GM18499 (cell line): Measurements from ENCODE around the gene EIF4B.

Source experiments
- ATAC-seq: cut with Tn5 transposase; IDR thresholded peaks from one replicate; pipeline ENCODE4 v1.9.1; 2021; ENCODE audit warnings: moderate number of reproducible peaks; ENCODE audit not compliant: insufficient read depth, unreplicated experiment

The EIF4B gene

DNA sequence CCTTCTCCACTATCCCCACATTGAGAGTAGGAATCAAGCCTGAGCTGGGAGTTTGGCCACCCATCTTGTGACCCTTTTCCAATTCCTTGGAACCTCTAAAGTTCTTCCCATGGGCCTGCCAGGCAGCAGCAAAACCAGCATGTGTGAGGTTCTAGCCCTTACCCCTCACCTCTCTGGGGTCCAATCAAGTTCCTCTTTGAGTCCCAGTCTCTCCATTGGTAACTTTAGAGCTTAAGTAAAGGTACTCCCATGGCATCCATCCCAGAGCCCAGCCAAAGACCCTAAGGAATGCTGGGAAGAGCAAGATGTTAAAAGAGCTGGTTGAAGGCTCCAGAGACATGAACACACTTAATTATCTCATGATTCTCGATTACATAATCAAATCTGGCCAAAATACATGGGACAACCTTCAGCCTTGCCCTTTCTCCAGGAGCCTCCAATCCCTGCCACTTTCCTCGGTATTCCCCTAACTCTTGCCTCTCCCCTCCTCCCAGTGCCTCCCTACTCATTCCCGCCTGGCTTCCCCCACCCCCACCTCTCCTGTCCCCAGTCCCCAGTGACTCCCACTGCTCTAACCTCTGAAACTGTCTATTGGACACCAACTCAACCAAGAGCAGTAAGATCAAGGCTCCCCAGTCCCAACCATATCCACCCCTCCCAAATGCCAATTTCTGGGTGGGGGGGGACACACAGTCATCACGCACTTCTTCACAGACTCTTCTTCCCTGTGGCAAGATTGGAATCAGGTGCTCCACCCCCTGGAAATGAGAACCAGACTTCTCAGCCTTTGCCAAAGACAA lies 38.8 kb downstream of the EIF4B start:
- no peak for ATAC-seq

DNA sequence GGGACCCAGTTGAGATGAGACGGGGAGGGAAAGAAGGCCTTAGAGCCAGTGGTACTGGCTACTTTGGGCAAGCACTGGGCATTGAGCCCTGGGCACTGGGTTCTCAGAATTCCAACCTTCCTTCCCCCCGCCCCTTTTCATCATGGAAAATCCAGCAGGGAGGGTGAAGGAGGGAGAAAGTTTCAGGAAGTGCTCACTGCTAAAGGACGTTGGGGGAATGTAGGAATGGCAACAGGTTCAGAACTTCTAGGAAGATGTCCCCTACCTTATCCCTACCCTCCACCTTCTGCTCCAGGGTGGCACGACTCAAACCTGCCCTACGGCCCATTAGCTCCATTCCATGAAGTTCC lies 39.4 kb downstream of the EIF4B start:
- ATAC-seq = no peak

DNA sequence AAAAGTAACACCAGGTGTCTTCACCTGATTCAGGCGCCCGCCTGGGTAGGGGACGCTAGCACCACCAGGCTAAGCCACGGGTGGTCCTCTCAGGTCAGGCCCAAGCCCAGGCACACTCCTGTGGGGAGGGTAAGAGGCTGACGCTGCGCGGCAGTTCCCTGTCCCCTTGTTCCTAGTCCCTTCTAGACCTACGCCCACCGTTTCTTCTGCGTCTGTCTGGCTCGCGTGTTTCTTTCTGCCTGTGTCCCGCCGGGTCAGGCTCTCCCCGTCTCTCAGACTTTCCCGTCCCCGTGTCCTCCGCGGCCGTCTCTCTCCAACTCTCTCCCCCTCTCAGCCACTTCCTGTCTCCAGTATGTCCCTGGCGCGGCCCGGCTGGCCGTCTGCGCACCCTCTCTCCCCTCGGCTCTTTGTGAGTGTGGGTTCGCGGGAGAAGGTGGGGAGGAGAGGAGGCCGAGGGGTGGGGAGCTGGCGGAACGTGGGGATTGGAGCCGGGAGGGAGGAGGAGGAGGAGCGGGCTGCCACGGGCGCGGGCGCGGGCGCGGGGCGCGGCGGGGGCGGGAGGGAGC lies 40.5 kb downstream of the EIF4B start:
- no peak for ATAC-seq

DNA sequence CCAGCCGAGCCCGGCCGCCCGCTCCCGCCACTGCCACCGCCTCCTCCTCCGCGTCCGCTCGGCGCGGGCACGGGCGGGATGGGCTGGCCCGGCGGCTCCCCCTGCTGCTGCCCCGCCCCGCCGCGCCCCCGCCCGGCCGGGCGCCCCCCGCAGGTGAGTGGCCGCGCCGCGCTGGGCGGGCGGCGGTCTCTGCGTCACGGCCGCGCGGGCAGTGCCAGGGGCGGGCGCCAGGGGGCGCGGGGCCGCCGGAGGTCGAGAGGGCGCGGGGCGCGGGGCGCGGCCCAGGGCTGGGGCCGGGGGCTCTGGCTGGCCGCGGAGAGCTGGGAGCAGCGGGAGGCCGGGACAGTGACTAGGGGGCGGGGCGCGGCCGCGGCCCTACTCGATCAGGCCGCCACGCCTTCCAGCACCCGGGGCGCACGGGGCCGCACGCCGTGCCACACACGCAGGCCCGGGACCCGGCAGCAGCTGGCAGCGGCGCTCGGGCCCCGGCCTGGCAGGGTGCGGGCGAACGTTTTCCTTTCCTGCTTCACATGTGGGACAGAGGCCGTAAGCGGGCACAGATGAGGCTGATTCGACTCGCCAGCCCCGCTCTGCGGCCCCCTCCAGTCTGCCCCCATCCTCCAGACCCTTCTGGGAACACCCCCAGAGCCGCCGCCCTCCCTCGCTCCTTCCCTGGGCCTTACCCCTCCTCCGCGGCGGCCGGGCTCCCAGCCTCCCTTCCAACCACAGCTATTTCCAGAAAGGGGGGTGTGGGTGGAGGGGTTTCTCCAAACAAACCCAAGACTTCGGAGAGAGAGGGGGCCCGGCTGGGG lies 41.2 kb downstream of the EIF4B start:
- ATAC-seq = no peak

DNA sequence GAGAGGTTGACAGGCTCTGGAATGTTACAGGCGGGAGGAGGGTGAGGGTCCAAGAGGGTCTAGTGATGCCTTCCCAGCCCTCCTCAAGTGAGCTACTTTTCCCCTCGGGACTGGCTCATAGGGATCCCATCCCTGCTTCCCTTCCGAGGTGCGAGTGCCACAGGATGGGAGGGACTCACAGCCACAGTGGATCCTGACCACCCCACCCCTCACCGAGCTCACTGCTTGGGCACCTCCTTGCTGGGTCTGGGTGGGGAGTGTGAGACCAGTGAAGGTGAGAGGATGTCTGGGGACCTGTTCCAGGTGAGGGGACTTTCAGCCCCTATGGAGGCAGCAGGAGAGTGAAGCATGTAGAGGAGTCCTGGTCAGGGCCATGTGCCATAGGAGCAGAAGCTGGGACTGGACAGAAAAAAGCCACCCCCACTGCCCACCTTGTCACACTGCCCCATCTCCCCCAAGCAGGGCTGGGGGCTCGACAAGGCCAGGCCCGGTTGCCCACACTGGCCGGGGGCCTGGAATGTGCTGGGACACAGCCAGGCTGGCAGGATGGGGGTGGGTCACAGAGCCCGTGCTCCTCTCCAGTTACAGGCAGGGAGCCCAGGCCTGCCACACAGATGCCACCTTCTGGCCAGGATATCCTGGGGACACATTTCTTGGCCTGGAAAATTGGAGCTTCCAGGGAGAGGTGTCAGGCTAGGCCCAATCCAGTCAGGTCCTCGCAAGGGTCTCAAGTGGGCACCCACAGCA lies 42.0 kb downstream of the EIF4B start:
- ATAC-seq = no peak

DNA sequence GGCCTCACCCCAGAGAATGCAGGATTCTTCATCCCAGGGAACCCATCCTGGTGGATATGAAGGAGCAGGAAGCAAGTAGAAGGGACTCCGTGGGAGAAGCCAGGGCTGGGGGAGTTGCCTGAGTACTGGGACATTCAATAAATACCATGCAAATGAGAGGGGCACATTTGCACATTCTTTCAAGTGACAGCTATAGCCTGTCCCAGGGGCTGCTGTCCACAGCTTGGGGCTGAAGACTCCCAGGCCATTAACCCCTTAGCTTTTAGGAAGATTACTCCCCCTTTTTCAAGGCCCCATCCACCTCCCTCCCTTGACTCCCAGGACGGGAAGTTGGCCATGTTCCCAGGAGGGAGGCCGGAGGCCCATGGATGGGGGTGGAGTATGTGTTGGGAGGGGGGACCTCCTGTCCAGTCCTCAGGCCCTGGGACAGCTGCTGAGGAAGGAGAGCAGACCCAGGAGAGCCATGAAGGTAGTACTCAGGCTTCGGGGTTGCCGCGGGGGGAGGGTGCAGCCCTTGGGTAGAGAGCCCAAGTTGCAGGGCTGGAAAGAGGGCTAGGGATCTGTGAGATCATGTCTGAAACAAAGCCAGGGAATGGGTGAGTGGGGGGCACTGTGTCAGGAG lies 42.6 kb downstream of the EIF4B start:
- no peak for ATAC-seq

DNA sequence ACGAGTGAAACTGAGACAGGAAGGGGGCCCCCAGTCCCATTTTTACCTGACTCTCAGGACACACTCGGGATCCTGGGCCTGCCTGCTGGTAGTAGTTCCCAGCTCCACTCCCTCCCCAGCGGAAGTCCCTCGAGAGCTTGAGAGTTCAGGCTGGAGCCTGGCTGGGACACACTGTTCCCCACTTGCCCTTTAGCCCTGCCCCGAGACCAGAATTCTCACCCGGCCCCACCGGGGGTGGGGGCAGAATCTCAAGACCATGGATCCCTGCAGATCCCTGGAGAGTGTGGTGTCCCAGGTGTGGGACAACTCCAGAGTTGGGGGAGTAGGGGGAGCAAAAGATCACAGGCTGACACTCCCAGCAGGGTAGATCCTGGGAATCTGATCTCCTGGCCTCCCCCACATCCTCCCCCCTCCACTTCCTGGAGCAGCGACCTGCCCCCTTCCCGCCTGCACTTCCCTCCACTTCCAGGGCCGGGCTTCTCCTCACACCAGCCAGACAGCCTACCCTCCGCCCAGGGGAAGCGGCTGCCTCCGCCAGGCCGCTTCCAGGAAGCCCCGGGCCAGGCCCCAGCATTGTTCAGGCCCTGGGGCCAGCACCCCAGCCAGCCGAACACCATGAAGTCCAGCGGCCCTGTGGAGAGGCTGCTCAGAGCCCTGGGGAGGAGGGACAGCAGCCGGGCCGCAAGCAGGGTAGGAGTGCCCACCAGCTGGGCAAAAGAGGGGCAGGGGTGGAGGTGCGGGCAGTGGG lies 43.5 kb downstream of the EIF4B start, which contains the start of gene TNS2:
TNS2 (plus strand) TSS at position 495 of the 748 bp plus-strand sequence; CDS start at position 616, 121 bp downstream.
- no peak for ATAC-seq

DNA sequence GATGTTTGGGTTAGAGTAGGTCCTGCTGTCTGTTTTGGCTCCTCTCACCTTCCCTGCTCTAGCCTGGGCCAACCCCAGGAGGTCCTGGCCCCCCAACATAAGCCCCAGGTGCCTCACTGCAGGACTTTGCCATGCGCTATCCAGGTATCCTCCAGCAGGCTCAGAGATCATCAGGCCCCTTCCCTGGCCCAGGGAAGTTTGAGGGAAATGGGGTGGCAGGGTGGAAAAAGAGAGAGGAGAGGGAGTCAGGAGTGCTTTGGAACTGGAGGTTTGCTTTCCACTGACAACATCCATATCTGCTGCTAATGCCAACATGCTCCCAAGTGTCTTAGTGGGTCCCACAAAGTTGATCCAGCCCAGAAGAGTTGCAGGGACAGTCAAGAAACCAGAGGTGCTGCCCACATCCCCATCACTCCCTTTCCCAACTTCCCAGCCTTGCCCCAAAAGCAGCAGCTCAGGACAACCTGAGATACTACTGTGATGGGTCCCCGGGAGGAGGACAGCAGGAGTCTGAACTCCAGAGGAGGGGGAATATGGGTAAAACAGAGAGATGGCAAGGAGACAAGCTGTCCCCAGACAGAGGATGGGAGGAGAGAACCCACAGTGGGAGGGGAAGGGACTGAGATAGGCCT lies 44.3 kb downstream of the EIF4B start:
- ATAC-seq = no peak

DNA sequence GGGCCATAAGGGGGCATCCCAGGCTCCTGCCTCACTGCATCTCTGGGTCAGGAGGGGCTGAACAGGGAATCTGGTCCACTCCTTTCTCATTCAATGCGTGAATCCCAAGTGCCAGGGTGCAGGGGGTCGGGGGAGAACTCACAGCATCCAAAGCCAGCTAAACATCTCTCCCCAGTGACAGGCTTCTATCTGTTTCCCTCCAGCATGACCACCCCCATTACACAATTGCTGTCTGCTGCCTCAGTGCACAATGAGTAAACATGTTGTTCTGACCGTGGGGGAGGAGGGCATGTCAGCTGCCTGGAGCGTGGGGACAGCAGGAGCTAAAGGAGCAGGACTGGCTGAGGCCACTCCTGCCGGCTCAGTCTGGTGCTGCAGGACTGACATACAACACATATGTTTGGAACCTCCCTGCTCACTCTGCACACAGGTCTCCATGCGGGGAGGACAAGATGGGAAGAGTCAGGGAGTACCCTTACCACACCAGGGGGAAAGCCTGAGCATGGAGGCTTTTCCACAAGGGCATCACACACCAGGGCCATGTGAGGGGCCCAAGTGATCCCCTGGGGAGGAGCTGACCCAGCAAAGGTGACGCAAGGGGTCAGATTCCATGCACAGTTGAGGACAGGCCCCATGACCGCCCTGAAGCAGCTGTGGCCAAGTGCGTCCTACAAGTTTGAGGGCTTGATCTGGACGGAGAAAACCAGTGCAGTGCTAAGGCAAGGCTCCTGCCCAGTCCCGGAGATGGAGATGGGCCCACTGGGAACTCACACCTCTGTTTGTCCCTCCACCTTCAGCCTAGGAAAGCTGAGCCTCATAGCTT lies 45.0 kb downstream of the EIF4B start:
- ATAC-seq = no peak

DNA sequence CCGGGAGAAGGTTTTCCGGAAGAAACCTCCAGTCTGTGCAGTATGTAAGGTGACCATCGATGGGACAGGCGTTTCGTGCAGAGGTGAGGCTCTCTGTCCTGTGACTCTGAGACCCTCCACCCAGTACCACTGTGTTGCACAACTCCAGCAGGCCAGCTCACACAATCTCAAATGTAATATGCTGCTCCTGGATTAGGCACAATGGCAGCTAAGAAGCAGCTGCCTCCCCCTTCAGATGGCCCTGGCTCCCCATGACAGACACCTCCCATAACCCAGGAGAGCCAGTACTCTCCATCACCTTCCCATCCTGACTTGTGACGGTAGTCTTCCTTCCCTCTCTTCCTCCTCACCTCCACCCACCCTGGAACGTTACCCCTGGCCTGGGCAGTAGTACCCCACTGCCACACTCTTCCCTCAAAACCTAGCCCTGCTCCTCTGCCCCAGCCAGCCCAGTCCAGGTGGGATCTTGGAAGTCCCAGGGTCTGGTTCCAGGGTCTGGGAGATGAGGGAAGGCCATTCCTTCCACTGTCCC lies 45.7 kb downstream of the EIF4B start:
- ATAC-seq = no peak

DNA sequence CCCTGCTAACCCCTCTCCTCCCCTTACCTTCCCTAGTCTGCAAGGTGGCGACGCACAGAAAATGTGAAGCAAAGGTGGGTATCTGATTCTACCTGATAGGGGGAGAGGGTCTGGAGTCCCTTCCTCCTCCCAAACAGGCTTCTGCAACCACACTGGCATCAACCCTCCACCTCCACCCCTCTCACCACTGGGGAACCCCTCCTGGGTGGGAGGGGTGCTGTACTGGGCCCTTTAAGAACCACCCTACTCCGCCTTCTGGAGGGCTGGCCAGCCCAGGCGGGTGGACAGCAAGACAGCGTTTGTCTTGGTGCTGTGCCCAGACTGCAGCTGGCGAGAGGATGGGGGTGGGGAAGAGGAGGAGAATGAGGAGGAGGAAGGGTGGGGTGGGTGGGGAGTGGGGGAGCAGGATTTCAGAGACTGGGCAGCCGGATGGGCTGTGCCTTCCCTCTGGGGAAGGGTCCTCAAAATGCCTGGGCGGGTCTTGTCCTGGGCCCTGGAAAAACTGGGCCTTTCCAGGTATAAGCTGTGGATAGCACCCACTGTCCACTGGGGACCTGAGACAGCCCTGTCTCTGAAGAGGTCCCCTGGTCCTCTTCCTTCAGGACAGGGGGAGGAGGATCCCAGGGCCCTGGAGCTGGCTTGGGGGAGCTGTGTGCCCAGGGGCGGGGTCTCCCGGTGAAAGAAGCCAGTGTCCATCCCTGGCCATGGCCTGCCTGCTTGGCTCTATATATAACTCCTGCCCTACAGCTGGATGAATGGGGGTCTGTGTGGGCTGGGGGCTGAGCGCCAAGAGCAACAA lies 46.4 kb downstream of the EIF4B start:
- ATAC-seq = no peak

DNA sequence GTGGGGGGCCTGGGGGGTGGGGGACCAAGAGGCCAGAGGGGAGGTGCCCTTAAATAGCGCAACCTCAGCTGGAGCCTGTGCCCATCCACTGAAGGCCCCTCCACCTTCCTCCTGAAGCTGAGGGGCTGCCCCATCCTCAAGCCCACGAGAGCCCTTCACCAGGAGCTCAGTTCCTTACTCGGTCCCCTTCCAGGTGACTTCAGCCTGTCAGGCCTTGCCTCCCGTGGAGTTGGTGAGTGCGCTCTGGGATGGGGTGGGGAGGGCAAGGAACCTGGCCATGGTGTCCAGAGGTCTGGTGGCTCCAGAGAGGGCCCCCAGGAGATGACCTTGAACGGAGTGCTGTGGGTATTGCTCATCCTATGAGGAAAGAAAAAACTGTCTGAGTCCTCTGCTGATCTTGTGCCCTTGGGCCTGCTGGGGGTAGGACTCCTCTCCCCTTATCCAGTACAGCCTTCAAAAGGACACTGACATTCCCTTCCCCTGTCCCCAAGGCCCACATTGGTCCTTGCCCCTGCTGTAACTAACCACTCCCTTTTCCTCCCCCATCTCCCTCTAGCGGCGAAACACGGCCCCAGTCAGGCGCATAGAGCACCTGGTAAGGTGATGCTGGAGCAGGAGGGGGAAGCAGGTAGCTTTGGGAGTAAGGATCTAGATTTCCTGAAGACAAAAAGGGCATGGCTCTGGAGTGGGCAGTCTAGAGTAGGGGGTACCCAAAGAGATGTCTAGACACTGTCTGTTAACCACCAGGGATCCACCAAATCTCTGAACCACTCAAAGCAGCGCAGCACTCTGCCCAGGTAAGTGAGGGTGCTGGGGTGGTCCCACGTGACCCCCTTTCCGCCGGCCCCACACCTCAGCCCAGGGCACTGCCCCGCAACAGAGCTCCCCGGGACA lies 47.2 kb downstream of the EIF4B start:
- ATAC-seq = no peak

DNA sequence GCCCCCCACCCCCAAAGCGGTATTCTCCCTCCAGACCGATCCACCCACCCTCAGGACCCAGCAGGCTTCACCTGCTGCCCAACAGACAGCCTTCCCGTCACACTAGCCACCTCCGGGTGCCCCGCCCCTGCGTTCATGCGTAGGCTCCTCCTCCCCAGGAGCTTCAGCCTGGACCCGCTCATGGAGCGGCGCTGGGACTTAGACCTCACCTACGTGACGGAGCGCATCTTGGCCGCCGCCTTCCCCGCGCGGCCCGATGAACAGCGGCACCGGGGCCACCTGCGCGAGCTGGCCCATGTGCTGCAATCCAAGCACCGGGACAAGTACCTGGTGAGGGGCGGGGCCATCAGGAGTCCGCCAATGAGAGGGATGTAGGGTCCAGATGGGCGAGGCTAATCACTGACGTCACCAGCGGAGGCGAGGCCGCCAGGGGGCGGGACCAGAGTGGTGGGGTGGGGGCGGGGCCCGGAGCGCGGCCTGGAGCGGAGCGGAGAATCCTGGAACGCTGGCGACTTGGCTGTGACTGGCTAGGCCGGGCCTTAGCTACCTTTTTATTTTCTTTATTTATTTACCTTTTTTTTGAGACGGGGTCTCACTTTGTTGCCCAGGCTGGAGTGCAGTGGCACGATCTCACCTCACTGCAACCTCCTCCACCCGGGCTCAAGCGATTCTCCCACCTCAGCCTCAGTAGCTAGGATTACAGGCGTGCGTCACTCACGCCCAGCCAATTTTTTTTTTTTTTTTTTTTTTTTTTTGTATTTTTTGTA lies 48.0 kb downstream of the EIF4B start:
- peak; percentile 53 for ATAC-seq

DNA sequence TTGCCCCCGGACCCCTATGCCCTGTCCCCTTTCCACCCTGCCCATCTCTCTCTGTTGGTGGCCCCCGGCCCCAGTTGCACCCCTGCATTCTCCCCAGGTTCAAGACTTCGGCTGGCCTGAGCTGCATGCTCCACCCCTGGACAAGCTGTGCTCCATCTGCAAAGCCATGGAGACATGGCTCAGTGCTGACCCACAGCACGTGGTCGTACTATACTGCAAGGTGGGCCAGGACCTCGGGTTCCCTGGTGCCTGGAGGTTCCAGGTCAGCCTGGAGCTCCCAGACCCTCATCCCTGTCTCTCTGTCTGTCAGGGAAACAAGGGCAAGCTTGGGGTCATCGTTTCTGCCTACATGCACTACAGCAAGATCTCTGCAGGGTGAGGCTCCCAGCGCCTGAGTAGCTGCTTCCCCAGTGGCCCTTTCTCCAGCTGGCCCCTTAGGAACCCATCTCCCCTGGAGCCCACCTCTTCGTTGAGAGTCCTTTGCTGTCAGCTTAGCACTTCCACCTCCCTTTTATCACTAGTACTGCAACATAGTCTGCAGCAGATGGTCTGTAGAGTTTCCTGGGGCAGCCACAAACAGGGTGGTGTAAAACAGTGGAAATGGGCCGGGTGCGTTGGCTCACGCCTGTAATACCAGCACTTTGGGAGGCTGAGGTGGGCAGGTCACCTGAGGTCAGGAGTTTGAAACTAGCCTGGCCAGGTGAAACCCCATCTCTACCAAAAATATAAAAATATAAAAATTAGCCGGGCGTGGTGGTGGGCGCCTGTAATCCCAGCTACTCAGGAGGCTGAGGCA lies 49.4 kb downstream of the EIF4B start:
- no peak for ATAC-seq

DNA sequence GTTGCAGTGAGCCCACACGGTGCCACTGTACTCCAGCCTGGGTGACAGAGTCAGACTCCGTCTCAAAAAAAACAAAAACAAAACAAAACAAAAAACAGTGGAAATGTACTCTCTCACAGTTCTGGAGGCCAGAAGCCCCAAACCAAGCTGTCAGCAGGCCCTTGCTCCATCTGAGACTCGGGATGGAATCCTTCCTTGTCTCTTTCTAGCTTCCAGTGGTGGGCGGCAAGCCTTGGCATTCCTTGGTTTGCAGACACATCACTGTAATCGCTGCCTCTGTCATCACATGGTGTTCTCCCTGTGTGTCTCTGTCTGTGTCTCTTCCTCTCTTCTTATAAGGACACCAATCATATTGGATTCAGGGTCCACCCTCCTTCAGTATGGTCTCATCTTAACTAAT lies 50.0 kb downstream of the EIF4B start:
- ATAC-seq = no peak
